ENCODE data around the gene UVSSA. TPM values are rescaled to one million over a fixed set of nuclear protein-coding genes. Genes with fewer than 3 reads are reported as not detected.
"Not testable (repeated sequence)": the region's sequence is repeated elsewhere in the genome, so short reads cannot be mapped to it uniquely, and the experiment has no call there.

UVSSA gene
- total RNA-seq, 3 donors from 2014 or later = 17.2 to 20.5 (median 18.9) TPM

DNA sequence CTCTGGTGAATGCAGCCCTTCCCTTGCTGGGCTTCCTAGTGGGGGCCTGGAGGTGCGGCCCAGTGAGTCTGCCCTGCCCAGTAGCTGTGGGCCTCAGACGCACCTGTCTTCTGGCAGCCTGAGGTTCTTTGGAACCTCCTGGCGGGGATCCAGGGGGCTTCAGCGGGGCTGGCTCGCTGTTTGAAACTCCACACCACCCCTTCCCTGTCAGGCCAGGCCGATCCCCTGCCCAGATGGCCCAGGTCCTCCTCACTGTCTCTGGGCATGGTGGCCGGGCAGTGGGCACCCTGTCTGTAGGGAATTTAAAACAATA is 69.9 kb downstream of the UVSSA start:
- peak; percentile 2 for DNase-seq
- H3K4me3 Mint-ChIP-seq = no peak overlapping the region
- H3K9me3 Mint-ChIP-seq = no peaks in the 10 kb centered on the region
- peaks cover 61% of the 10 kb centered on the region for H3K27me3 Mint-ChIP-seq (ENCODE audit: low read depth)
- H3K4me1 Mint-ChIP-seq (ENCODE audit: low read depth) = peaks cover 4% of the 10 kb centered on the region
- ATAC-seq = no peak
- H3K36me3 Mint-ChIP-seq (ENCODE audit: insufficient read depth) = no peaks in the 10 kb centered on the region

DNA sequence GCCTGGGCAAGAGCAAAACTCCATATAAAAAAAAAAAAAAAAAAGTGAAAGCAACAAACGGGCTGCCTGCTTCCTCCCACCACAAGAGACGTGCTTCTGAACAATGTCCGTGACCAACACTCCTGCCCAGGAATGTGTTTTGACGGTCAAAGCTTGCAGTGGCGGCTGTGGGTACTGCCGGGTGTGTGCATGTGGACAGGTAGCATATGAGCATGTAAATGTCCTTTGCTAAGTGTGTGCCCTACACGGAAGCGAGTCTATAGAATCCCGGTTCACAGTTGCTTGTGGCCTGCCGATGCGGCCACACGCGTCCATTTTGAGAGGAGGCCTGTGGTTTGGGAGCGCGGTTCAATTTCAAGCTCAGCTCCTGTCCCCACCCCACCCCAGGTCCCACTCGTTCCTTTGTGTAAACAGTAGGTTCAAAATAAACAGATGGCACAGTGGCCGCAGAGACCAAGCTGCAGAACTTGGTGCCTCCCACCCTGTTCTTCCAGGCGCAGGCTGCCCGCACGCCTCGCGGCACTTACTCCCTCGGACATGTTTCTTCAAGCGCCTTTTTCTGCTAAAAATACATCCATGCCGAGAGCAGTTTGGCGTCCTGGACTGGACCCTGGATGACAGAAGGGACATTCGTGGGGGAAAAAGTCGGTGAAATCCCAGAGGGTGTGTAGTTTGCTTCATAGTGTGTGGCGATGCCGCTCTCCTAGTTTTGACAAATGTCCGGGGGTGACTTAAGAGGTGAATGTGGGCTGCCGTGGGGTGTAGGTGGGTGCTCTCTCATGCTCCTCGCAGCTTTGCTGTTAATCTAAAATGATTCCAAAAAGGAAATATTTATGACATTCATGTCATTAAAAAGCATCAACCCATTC is 70.7 kb downstream of the UVSSA start:
- Mint-ChIP-seq H3K36me3 (ENCODE audit: insufficient read depth) (no peaks in the 10 kb centered on the region), H3K4me3 (no peak overlapping the region), H3K9me3 (no peaks in the 10 kb centered on the region), H3K27me3 (ENCODE audit: low read depth) (peaks cover 56% of the 10 kb centered on the region), H3K4me1 (ENCODE audit: low read depth) (peaks cover 4% of the 10 kb centered on the region)
- DNase-seq (no peak), ATAC-seq (no peak)

DNA sequence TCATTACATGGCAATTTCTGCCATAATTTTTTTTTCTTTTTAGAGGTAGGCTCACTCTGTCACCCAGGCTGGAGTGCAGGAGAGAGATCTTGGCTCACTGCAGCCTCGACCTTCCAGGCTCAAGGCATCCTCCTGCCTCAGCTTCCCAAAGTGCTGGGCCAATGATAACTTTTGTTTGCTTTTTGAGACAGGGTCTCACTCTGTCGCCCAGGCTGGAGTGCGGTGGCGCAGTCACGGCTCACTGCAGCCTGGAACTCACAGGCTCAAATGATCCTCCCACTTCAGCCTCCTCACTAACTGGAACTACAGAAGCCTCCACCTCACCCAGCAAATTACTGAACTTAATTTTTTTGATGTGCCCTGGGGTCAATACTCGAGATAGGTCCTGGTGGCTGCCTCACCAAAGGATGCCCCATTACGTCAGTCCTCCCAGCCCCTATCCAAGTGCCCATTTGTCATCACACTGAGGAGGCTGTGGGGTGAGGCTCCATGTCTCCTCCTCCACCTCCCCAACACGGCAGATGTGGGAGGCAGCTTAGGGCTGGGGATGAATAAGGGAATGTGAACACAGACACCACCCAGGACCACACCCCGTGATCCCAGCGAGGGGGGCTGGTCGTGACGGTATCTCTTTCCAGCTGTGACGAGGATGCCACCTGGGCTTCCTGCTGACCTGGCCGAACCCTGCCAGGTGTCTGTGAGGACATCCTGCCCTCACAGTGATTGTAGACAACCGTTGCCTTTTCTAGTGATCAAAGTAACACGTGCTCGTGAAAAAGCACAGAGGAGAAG is 71.7 kb downstream of the UVSSA start:
- no peak for DNase-seq

DNA sequence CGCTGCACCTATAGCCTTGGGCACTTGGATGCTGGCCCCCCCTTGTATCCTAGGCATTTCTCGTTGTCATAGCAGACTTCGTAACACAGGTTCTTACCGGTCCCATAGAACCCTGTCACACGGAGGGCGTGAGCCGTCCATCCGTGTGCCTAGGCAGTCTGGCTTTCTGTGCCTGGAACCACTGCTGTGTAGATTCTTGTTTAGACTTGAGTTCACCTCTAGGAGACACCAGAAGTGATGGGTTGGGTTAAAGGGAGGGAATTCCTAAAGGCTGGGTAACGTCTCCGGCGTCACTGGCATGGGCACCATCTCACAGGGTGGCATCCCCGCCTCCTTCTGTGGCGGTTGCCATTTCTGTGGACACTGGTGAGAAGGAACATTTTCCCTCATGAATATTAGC is 72.7 kb downstream of the UVSSA start:
- Mint-ChIP-seq H3K9me3 (no peaks in the 10 kb centered on the region), H3K4me1 (ENCODE audit: low read depth) (peaks cover 4% of the 10 kb centered on the region), H3K36me3 (ENCODE audit: insufficient read depth) (no peaks in the 10 kb centered on the region), H3K4me3 (no peak overlapping the region), H3K27me3 (ENCODE audit: low read depth) (peaks cover 49% of the 10 kb centered on the region)
- no peak for DNase-seq
- no peak for ATAC-seq

More for the DNA sequence above, 71.7 kb downstream of the UVSSA start:
- ATAC-seq = no peak
- Mint-ChIP-seq H3K4me3 (no peak overlapping the region), H3K36me3 (ENCODE audit: insufficient read depth) (no peaks in the 10 kb centered on the region), H3K4me1 (ENCODE audit: low read depth) (peaks cover 4% of the 10 kb centered on the region), H3K9me3 (no peaks in the 10 kb centered on the region), H3K27me3 (ENCODE audit: low read depth) (peaks cover 46% of the 10 kb centered on the region)

DNA sequence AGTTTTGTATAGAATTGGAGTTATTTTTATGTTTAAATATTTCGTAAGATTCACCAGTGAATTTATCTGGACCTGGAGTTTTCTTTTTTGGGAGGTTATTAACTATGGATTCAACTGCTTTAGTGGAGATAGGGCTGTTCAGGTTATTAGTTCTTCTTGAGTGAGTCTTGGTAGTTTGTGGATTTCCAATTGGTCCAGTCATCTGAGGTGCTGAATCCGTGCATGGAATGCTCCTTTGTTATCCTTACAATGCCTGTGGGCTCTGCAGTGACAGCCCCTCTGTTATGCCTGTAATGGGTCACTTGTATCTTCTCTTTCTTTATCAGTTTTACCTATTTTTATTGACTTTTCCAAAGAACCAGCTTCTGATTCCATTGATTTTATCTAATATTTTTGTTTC is 74.6 kb downstream of the UVSSA start:
- no peak for DNase-seq
- H3K4me3 Mint-ChIP-seq = no peak overlapping the region
- peaks cover 42% of the 10 kb centered on the region for H3K27me3 Mint-ChIP-seq (ENCODE audit: low read depth)
- H3K9me3 Mint-ChIP-seq = no peaks in the 10 kb centered on the region
- H3K4me1 Mint-ChIP-seq (ENCODE audit: low read depth) = no peaks in the 10 kb centered on the region
- H3K36me3 Mint-ChIP-seq (ENCODE audit: insufficient read depth) = no peaks in the 10 kb centered on the region
- no peak for ATAC-seq

DNA sequence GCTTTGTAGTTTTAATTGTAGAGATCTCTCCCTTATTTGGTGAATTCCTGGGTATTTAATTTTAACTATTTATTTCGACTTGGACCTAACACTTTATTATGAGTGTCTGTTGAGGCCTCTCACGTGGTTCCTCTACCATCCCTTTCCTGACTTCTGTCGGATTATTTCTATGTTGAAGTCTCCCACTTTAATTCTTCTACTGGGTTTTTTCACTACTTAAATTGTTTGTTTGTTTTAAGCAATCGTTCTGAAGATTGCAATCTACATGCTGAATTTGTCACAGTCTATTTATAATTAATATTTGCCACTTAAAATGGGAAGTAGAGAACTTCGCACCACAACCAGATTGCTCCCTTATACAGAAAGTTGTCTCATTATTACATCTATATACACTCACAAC is 80.0 kb downstream of the UVSSA start:
- Mint-ChIP-seq H3K4me1 (ENCODE audit: low read depth) (no peaks in the 10 kb centered on the region), H3K27me3 (ENCODE audit: low read depth) (peaks cover 26% of the 10 kb centered on the region), H3K9me3 (no peaks in the 10 kb centered on the region), H3K36me3 (ENCODE audit: insufficient read depth) (no peaks in the 10 kb centered on the region), H3K4me3 (no peak overlapping the region)
- no peak for DNase-seq
- no peak for ATAC-seq

DNA sequence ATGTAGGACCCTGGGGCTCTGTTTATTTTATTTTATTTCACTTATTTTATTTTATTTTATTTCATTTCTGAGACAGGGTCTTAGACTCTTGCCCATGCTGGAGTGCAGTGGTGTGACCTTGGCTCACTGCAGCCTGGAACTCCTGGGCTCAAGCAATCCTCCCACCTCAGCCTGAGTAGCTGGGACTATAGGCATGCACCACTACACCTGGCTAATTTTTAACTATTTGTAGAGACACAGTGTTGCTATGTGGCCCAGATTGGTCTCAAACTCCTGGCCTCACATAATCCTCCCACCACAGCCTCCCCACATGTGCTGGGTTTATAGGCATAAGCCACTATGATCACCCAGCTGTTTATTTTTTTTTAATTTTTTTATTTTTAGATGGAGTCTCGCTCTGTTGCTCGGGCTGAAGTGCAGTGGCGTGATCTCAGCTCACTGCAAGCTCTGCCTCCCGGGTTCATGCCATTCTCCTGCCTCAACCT is 96.7 kb downstream of the UVSSA start:
- not testable (repeated sequence) for ATAC-seq; DNase-seq; H3K4me1 Mint-ChIP-seq (ENCODE audit: low read depth); H3K4me3 Mint-ChIP-seq; H3K36me3 Mint-ChIP-seq (ENCODE audit: insufficient read depth); H3K27me3 Mint-ChIP-seq (ENCODE audit: low read depth); H3K9me3 Mint-ChIP-seq

Other genes with a start within 250 kb of the UVSSA start
- gene RNF212, start 233.6 kb upstream of the UVSSA start, total RNA-seq = 1 to 10 TPM in 1 of 3 donors, under 1 TPM in 2; 0.79 to 2.9 (median 0.84) TPM
- gene SPON2, start 174.6 kb upstream of the UVSSA start, total RNA-seq = 1 to 10 TPM; 1.4 to 2.1 (median 2.1) TPM
- gene CTBP1, start 98.1 kb upstream of the UVSSA start, total RNA-seq = 100 to 1,000 TPM; 166 to 186 (median 177) TPM
- gene MAEA, start 57.3 kb upstream of the UVSSA start, total RNA-seq = 10 to 100 TPM; 61.9 to 66.9 (median 65.3) TPM
- not detected for gene NKX1-1, start 59.2 kb downstream of the UVSSA start, total RNA-seq